ENCODE data around the gene SMCO4.

The SMCO4 gene

GRCh38 chr11:93524173-93524536, 19.0 kb downstream of the SMCO4 start:
- no peak for DNase-seq (ENCODE audit: low read depth)
- H3K4me3 ChIP-seq (ENCODE audit: low read length): no peak overlapping the region
- no peak for TF ChIP-seq CTCF (conservative IDR thresholded peaks at IDR 0.05; ENCODE audit: low read depth, low read length)

- DNase-seq (ENCODE audit: low read depth): no peak
- H3K4me3 ChIP-seq (ENCODE audit: low read length): no peak overlapping the region
- no peak for TF ChIP-seq CTCF (conservative IDR thresholded peaks at IDR 0.05; ENCODE audit: low read depth, low read length)
These were observed 22.3 kb downstream of the SMCO4 start for GRCh38 chr11:93520726-93521509.

- no peak for TF ChIP-seq CTCF (conservative IDR thresholded peaks at IDR 0.05; ENCODE audit: low read depth, low read length)
These were observed 24.0 kb downstream of the SMCO4 start for GRCh38 chr11:93519179-93519578.

GRCh38 chr11:93518081-93518480, 25.1 kb downstream of the SMCO4 start:
- no peak overlapping the region for H3K4me3 ChIP-seq (ENCODE audit: low read length)
- TF ChIP-seq CTCF (conservative IDR thresholded peaks at IDR 0.05; ENCODE audit: low read depth, low read length): no peak
- no peak for DNase-seq (ENCODE audit: low read depth)

More at GRCh38 chr11:93519179-93519578, 24.0 kb downstream of the SMCO4 start:
- no peak for DNase-seq (ENCODE audit: low read depth)
- H3K4me3 ChIP-seq (ENCODE audit: low read length): no peak overlapping the region

GRCh38 chr11:93517611-93518010, 25.6 kb downstream of the SMCO4 start:
- no peak overlapping the region for H3K4me3 ChIP-seq (ENCODE audit: low read length)
- DNase-seq (ENCODE audit: low read depth): no peak
- no peak for TF ChIP-seq CTCF (conservative IDR thresholded peaks at IDR 0.05; ENCODE audit: low read depth, low read length)

- no peak for TF ChIP-seq CTCF (conservative IDR thresholded peaks at IDR 0.05; ENCODE audit: low read depth, low read length)
- no peak for DNase-seq (ENCODE audit: low read depth)
- no peak overlapping the region for H3K4me3 ChIP-seq (ENCODE audit: low read length)
These were observed 26.1 kb downstream of the SMCO4 start for GRCh38 chr11:93517041-93517440.

- TF ChIP-seq CTCF (conservative IDR thresholded peaks at IDR 0.05; ENCODE audit: low read depth, low read length): no peak
- DNase-seq (ENCODE audit: low read depth): no peak
These were observed 27.7 kb downstream of the SMCO4 start for GRCh38 chr11:93515441-93516025.

More at GRCh38 chr11:93515441-93516025, 27.7 kb downstream of the SMCO4 start:
- no peak overlapping the region for H3K4me3 ChIP-seq (ENCODE audit: low read length)

Data from retinal pigment epithelial cell (primary cell).